Measurements from ENCODE around the gene EPN3.

EPN3 gene

GRCh38 chr17:50572541-50572940 lies 40.0 kb downstream of the EPN3 start:
- Mint-ChIP-seq H3K27me3 (peaks cover 3% of the 10 kb centered on the region), H3K36me3 (ENCODE audit: low read depth) (no peaks in the 10 kb centered on the region)

GRCh38 chr17:50573866-50574611 lies 41.5 kb downstream of the EPN3 start:
- Mint-ChIP-seq H3K36me3 (ENCODE audit: low read depth) (no peaks in the 10 kb centered on the region), H3K4me3 (no peak overlapping the region), H3K27me3 (peaks cover 9% of the 10 kb centered on the region), H3K4me1 (ENCODE audit: low read depth) (no peaks in the 10 kb centered on the region), H3K27ac (no peak overlapping the region), H3K9me3 (no peaks in the 10 kb centered on the region)

More at GRCh38 chr17:50572541-50572940, 40.0 kb downstream of the EPN3 start:
- no peak overlapping the region for H3K4me3 Mint-ChIP-seq
- no peaks in the 10 kb centered on the region for H3K4me1 Mint-ChIP-seq (ENCODE audit: low read depth)
- H3K27ac Mint-ChIP-seq: no peak overlapping the region
- H3K9me3 Mint-ChIP-seq: no peaks in the 10 kb centered on the region

- Mint-ChIP-seq H3K4me3 (no peak overlapping the region), H3K27me3 (peaks cover 9% of the 10 kb centered on the region), H3K27ac (no peak overlapping the region), H3K9me3 (no peaks in the 10 kb centered on the region), H3K4me1 (ENCODE audit: low read depth) (no peaks in the 10 kb centered on the region), H3K36me3 (ENCODE audit: low read depth) (no peaks in the 10 kb centered on the region)
Observed at GRCh38 chr17:50575581-50576210, 43.2 kb downstream of the EPN3 start.

- H3K4me3 Mint-ChIP-seq: no peak overlapping the region
- no peaks in the 10 kb centered on the region for H3K4me1 Mint-ChIP-seq (ENCODE audit: low read depth)
- H3K27me3 Mint-ChIP-seq: peaks cover 8% of the 10 kb centered on the region
- no peaks in the 10 kb centered on the region for H3K9me3 Mint-ChIP-seq
- H3K36me3 Mint-ChIP-seq (ENCODE audit: low read depth): no peaks in the 10 kb centered on the region
- H3K27ac Mint-ChIP-seq: no peak overlapping the region
Observed at GRCh38 chr17:50576864-50577263, 44.3 kb downstream of the EPN3 start.

GRCh38 chr17:50577451-50577954 lies 45.0 kb downstream of the EPN3 start:
- H3K27ac Mint-ChIP-seq: no peak overlapping the region
- no peaks in the 10 kb centered on the region for H3K36me3 Mint-ChIP-seq (ENCODE audit: low read depth)
- H3K27me3 Mint-ChIP-seq: peaks cover 12% of the 10 kb centered on the region

GRCh38 chr17:50578173-50578572 lies 45.6 kb downstream of the EPN3 start:
- Mint-ChIP-seq H3K27ac (no peak overlapping the region), H3K4me3 (no peak overlapping the region), H3K4me1 (ENCODE audit: low read depth) (no peaks in the 10 kb centered on the region), H3K27me3 (peaks cover 12% of the 10 kb centered on the region), H3K36me3 (ENCODE audit: low read depth) (no peaks in the 10 kb centered on the region), H3K9me3 (no peaks in the 10 kb centered on the region)

More at GRCh38 chr17:50577451-50577954, 45.0 kb downstream of the EPN3 start:
- Mint-ChIP-seq H3K9me3 (no peaks in the 10 kb centered on the region), H3K4me3 (no peak overlapping the region), H3K4me1 (ENCODE audit: low read depth) (no peaks in the 10 kb centered on the region)

- Mint-ChIP-seq H3K36me3 (ENCODE audit: low read depth) (no peaks in the 10 kb centered on the region), H3K27ac (no peak overlapping the region), H3K27me3 (peaks cover 12% of the 10 kb centered on the region)
Observed at GRCh38 chr17:50579399-50579798, 46.9 kb downstream of the EPN3 start.

GRCh38 chr17:50580646-50581045 lies 48.1 kb downstream of the EPN3 start:
- Mint-ChIP-seq H3K27ac (no peak overlapping the region), H3K4me1 (ENCODE audit: low read depth) (no peaks in the 10 kb centered on the region), H3K9me3 (no peaks in the 10 kb centered on the region), H3K36me3 (ENCODE audit: low read depth) (no peaks in the 10 kb centered on the region), H3K4me3 (no peak overlapping the region), H3K27me3 (peaks cover 12% of the 10 kb centered on the region)

More at GRCh38 chr17:50579399-50579798, 46.9 kb downstream of the EPN3 start:
- H3K4me3 Mint-ChIP-seq: no peak overlapping the region
- no peaks in the 10 kb centered on the region for H3K9me3 Mint-ChIP-seq
- no peaks in the 10 kb centered on the region for H3K4me1 Mint-ChIP-seq (ENCODE audit: low read depth)

- no peaks in the 10 kb centered on the region for H3K36me3 Mint-ChIP-seq (ENCODE audit: low read depth)
- H3K27ac Mint-ChIP-seq: no peak overlapping the region
- H3K4me3 Mint-ChIP-seq: no peak overlapping the region
- H3K9me3 Mint-ChIP-seq: no peaks in the 10 kb centered on the region
- no peaks in the 10 kb centered on the region for H3K4me1 Mint-ChIP-seq (ENCODE audit: low read depth)
- H3K27me3 Mint-ChIP-seq: peaks cover 12% of the 10 kb centered on the region
Observed at GRCh38 chr17:50581316-50581715, 48.8 kb downstream of the EPN3 start.

GRCh38 chr17:50582741-50583140 lies 50.2 kb downstream of the EPN3 start:
- Mint-ChIP-seq H3K27me3 (peaks cover 12% of the 10 kb centered on the region), H3K36me3 (ENCODE audit: low read depth) (no peaks in the 10 kb centered on the region), H3K27ac (no peak overlapping the region), H3K9me3 (no peaks in the 10 kb centered on the region), H3K4me1 (ENCODE audit: low read depth) (no peaks in the 10 kb centered on the region), H3K4me3 (no peak overlapping the region)

- Mint-ChIP-seq H3K27me3 (peaks cover 10% of the 10 kb centered on the region), H3K4me1 (ENCODE audit: low read depth) (no peaks in the 10 kb centered on the region), H3K36me3 (ENCODE audit: low read depth) (no peaks in the 10 kb centered on the region), H3K9me3 (no peaks in the 10 kb centered on the region), H3K4me3 (no peak overlapping the region), H3K27ac (no peak overlapping the region)
Observed at GRCh38 chr17:50583641-50584040, 51.1 kb downstream of the EPN3 start.

- Mint-ChIP-seq H3K27me3 (peaks cover 7% of the 10 kb centered on the region), H3K27ac (no peak overlapping the region), H3K4me3 (no peak overlapping the region), H3K9me3 (no peaks in the 10 kb centered on the region), H3K36me3 (ENCODE audit: low read depth) (no peaks in the 10 kb centered on the region), H3K4me1 (ENCODE audit: low read depth) (no peaks in the 10 kb centered on the region)
Observed at GRCh38 chr17:50584116-50584515, 51.6 kb downstream of the EPN3 start.

GRCh38 chr17:50584749-50585148 lies 52.2 kb downstream of the EPN3 start:
- no peak overlapping the region for H3K27ac Mint-ChIP-seq

GRCh38 chr17:50585346-50585745 lies 52.8 kb downstream of the EPN3 start:
- H3K4me3 Mint-ChIP-seq: no peak overlapping the region

More at GRCh38 chr17:50584749-50585148, 52.2 kb downstream of the EPN3 start:
- H3K9me3 Mint-ChIP-seq: no peaks in the 10 kb centered on the region
- no peaks in the 10 kb centered on the region for H3K4me1 Mint-ChIP-seq (ENCODE audit: low read depth)
- H3K27me3 Mint-ChIP-seq: peaks cover 7% of the 10 kb centered on the region
- H3K4me3 Mint-ChIP-seq: no peak overlapping the region
- H3K36me3 Mint-ChIP-seq (ENCODE audit: low read depth): no peaks in the 10 kb centered on the region

GRCh38 chr17:50585891-50586290 lies 53.4 kb downstream of the EPN3 start:
- H3K9me3 Mint-ChIP-seq: no peaks in the 10 kb centered on the region
- no peak overlapping the region for H3K4me3 Mint-ChIP-seq
- H3K36me3 Mint-ChIP-seq (ENCODE audit: low read depth): no peaks in the 10 kb centered on the region
- no peak overlapping the region for H3K27ac Mint-ChIP-seq
- peaks cover 7% of the 10 kb centered on the region for H3K27me3 Mint-ChIP-seq
- H3K4me1 Mint-ChIP-seq (ENCODE audit: low read depth): no peaks in the 10 kb centered on the region

More at GRCh38 chr17:50585346-50585745, 52.8 kb downstream of the EPN3 start:
- Mint-ChIP-seq H3K27me3 (peaks cover 7% of the 10 kb centered on the region), H3K27ac (no peak overlapping the region), H3K4me1 (ENCODE audit: low read depth) (no peaks in the 10 kb centered on the region), H3K9me3 (no peaks in the 10 kb centered on the region), H3K36me3 (ENCODE audit: low read depth) (no peaks in the 10 kb centered on the region)

Data from stimulated activated naive CD8-positive, alpha-beta T cell treated with anti-CD3 and anti-CD28 coated beads, Interleukin-15, Interleukin-2, amounts not matched to agents 100 ng/mL and 50 ng/mL, for 24 hours (primary cell).